Lower leg skin (tissue), 4 donors: Measurements from ENCODE around the gene SULT2B1. TPM values are rescaled to one million over a fixed set of nuclear protein-coding genes. Genes with fewer than 3 reads are reported as not detected.
A peak's percentile ranks its signal among the peaks of the same experiment; 100 is the strongest.
"Not testable (repeated sequence)": the region's sequence is repeated elsewhere in the genome, so short reads cannot be mapped to it uniquely, and the experiment has no call there.

Experiments used
- DNase-seq, 2 donors: peaks; one replicate each; pipeline ENCODE4 v3.0.0-alpha.2; 2019; ENCODE audit warnings: low spot score in 2 of 2
- H3K4me3 ChIP-seq: fragments of 200-600 bp; sonication (generic); 2 replicates; pipeline ENCODE4 v1.5.1; 2017; ENCODE audit warnings: mild to moderate bottlenecking, low read depth; ENCODE audit not compliant: poor library complexity, severe bottlenecking
- POLR2A ChIP-seq, 2 donors: fragments of 450-650 bp; IDR thresholded peaks; one replicate each; pipeline ENCODE4 v1.6.1; 2016 to 2017; ENCODE audit warnings: antibody characterized with exemption in 2 of 2, mild to moderate bottlenecking in 1 of 2, moderate library complexity in 1 of 2
- WGBS, 2 donors: methylation state at CpG; one replicate each; pipeline ENCODE4 v1.1.5; 2018; 5-methylcytosine and 5-hydroxymethylcytosine counted together
- intact Hi-C: fragments of 100-400 bp; cut with DNase I; formaldehyde crosslinking; loops from one replicate; pipeline ENCODE4 v1.15.0; 2023; ENCODE audit warnings: low total_unique reads
- total RNA-seq, 4 donors: library from RNA; depleted of rRNA; stranded (reverse); fragments of >200 nt; gene quantifications; one replicate each; pipeline ENCODE4 v1.1.0, GENCODE V29; 2016
- TF ChIP-seq, protein P1 (sequence below), 3 donors: fragments of 450-650 bp; IDR thresholded peaks; one replicate each; pipeline ENCODE4 v1.5.1; 2016; ENCODE audit warnings: antibody characterized with exemption in 3 of 3, mild to moderate bottlenecking in 3 of 3, moderate library complexity in 2 of 3

The SULT2B1 gene
- total RNA-seq, 4 donors from 2014 or later: 119 to 191 (median 166) TPM

DNA sequence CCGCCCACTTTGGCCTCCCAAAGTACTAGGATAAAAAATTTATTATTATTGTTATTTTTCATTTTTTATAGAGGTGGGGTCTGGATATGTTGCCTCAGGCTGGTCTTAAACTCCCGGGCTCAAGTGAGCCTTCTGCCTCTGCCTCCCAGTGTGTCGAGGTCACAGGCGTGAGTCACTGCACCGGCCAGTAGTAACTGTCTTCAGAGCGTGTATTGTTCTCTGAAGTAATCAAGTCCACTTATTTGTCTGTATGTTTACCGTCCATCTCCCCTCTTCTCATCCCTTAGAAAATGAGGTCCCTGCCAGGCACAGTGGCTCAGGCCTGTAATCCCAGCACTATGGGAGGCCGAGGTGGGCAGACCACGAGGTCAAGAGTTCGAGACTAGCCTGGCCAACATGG, 18.2 kb upstream of the SULT2B1 start:
- H3K4me3 ChIP-seq: no peak overlapping the region
- intact Hi-C loops: no loop called here
- DNase-seq: no peak
- no peak for TF ChIP-seq POLR2A (IDR thresholded peaks at IDR 0.05)
- 86 to 87% methylated on average over 10 of the region's 10 CpGs for WGBS, 2 donors

DNA sequence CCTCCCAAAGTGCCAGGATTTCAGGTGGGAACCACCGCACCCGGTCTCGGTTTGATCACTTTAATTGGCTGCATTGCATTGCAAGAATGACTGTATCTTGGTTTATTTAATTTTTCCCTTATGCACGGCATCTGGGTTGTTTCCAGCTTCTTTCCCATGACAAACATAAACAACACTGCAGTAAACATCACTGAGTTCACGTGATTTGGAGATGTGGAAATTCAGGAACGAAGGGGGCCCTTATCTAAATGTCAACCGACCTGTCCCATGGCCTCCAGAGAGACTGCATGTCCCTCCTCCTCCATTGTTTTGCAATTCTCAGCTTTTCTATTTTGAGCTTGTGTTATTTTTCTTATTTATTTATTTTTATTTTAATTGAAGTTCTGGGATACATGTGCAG, 14.4 kb upstream of the SULT2B1 start:
- DNase-seq: no peak
- TF ChIP-seq, protein P1, sequence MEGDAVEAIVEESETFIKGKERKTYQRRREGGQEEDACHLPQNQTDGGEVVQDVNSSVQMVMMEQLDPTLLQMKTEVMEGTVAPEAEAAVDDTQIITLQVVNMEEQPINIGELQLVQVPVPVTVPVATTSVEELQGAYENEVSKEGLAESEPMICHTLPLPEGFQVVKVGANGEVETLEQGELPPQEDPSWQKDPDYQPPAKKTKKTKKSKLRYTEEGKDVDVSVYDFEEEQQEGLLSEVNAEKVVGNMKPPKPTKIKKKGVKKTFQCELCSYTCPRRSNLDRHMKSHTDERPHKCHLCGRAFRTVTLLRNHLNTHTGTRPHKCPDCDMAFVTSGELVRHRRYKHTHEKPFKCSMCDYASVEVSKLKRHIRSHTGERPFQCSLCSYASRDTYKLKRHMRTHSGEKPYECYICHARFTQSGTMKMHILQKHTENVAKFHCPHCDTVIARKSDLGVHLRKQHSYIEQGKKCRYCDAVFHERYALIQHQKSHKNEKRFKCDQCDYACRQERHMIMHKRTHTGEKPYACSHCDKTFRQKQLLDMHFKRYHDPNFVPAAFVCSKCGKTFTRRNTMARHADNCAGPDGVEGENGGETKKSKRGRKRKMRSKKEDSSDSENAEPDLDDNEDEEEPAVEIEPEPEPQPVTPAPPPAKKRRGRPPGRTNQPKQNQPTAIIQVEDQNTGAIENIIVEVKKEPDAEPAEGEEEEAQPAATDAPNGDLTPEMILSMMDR (IDR thresholded peaks at IDR 0.05): no peak
- no peak for TF ChIP-seq POLR2A (IDR thresholded peaks at IDR 0.05)
- H3K4me3 ChIP-seq: no peak overlapping the region
- intact Hi-C loops: no loop called here
- WGBS, 2 donors: 73 to 75% methylated on average over 7 of the region's 7 CpGs

DNA sequence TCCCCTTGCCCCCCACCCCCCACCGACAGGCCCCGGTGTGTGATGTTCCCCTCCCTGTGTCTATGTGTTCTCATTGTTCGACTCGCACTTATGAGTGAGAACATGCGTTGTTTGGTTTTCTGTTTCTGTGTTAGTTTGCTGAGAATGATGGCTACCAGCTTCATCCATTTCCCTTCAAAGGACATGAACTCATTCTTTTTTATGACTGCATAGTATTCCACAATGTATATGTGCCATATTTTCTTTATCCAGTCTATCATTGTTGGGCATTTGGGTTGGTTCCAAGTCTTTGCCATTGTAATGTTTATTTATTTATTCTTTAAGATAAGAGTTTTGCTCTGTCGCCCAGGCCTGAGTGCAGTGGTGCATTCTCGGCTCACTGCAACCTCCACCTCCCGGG, 13.9 kb upstream of the SULT2B1 start:
- WGBS, 2 donors: 91 to 95% methylated on average over 8 of the region's 8 CpGs
- DNase-seq, intact Hi-C loops, H3K4me3 ChIP-seq: not testable (repeated sequence)

DNA sequence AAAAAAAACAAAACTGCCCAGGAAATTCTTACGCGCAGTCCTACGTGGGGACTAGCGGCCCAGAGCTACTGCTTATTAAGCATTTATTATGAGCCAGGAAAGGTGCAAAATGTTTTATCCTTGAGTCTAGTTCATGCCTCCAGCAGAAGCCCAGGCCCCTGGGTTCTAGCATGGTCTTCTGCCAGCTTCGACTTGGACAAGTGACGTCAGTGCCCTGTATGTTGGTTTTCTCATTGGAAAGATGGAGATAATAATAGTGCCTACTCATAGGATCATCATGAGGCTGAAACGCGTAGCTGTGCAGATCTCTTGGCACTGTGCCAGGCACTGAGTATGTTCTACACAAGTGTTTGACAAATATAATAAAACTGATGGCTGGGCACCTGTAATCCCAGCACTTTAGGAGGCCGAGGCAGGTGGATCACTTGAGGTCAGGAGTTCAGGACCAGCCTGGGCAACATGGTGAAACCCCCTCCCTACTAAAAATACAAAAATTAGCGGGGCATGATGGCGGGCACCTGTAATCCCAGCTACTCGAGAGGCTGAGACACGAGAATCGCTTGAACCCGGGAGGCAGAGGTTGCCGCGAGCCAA, 12.4 kb upstream of the SULT2B1 start:
- intact Hi-C loops: no loop called here
- TF ChIP-seq, protein P1 (IDR thresholded peaks at IDR 0.05): no peak
- TF ChIP-seq POLR2A (IDR thresholded peaks at IDR 0.05): no peak
- WGBS, 2 donors: 54% methylated on average over 17 of the region's 17 CpGs
- H3K4me3 ChIP-seq: no peak overlapping the region
- DNase-seq: no peak

DNA sequence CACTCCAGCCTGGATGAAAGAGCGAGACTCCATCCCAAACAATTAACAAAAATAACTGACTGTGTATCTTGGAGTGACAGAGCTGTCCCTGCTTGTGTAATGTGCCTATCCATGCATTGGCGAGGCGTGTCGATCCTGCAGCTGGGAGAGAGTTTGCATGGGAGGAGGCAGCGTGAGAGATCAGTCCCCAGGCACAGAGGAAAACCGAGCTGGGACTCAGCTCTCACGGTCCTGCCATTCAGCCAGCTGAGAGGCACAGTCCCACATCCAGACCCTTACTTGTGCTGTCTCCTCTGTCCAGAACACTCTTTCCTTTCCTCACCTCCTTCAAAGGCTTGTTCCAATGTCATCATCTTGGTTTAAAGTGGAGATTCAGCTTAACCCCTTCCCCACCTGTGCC, 11.9 kb upstream of the SULT2B1 start:
- WGBS, 2 donors: 26 to 30% methylated on average over 7 of the region's 7 CpGs

DNA sequence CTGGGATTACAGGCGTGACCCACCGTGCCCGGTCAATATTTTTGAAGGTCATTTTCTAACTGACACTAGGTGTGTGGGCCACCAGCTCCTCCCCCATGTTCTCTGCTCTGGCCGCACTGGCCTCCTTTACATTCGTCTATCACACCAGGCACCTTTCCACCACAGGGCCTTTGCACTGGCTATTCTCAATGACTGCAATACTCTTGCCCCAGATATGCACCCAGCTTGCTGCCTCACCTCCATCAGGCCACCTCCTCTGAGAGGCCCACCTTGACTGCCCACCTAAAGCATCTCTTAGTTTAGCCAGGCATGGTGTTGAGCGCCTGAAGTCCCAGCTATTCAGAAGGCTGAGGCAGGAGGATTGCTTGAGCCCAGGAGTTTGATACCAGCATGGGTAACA, 10.2 kb upstream of the SULT2B1 start:
- WGBS, 2 donors: 91 to 92% methylated on average over 6 of the region's 6 CpGs
- no peak overlapping the region for H3K4me3 ChIP-seq
- DNase-seq: no peak
- intact Hi-C loops: no loop called here
- TF ChIP-seq, protein P1 (IDR thresholded peaks at IDR 0.05): no peak
- no peak for TF ChIP-seq POLR2A (IDR thresholded peaks at IDR 0.05)

More for the DNA sequence above, 11.9 kb upstream of the SULT2B1 start:
- H3K4me3 ChIP-seq: no peak overlapping the region
- no peak for TF ChIP-seq POLR2A (IDR thresholded peaks at IDR 0.05)
- TF ChIP-seq, protein P1 (IDR thresholded peaks at IDR 0.05): no peak
- no peak for DNase-seq
- intact Hi-C loops: no loop called here

DNA sequence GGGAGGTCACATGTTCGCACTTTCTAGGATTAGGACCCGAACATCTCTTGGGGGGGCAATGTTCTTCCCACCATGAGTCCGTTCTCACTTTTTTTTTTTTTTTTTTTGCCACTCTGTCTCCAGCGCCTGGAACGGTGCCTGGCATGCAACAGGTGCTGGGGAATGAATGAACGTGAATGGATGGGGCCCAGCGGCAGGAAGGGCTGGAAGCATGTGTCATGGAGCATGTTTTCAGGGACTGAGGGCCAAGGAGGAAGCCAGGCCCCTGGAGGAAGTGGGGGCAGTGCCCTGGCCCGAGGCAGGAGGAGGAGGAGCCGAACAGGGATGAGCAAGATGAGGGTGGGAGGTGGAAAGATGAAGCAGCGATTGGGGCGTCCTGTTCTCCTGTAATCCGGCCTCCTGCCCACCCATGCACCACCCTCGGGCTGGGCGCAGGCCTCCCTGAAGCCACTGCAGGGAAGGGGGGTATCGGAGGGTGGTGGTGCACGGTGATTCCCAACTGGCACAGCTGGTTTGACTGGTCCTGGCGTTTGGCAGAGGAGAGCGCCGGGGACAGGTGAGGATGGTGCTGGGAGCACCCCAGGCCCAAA, 8.8 kb upstream of the SULT2B1 start:
- DNase-seq: peak in 1 of 2 donors; percentile 53
- H3K4me3 ChIP-seq: no peak overlapping the region
- WGBS, 2 donors: 12 to 21% methylated on average over 19 of the region's 19 CpGs
- TF ChIP-seq, protein P1 (IDR thresholded peaks at IDR 0.05): no peak
- no peak for TF ChIP-seq POLR2A (IDR thresholded peaks at IDR 0.05)
- intact Hi-C loops: no loop called here
